H1 (cell line): ENCODE results near the gene TUG1. TPM values are rescaled to one million over a fixed set of nuclear protein-coding genes. Genes with fewer than 3 reads are reported as not detected.

ENCODE experiments used
- CTCF ChIA-PET: fragments of 300-600 bp; sonication (Branson Sonifier 250); formaldehyde crosslinking; loops from one replicate; lab custom pipeline; 2021; ENCODE audit not compliant: partially characterized antibody; lab: Charles Lee
- POLR2A ChIA-PET: fragments of 300-600 bp; sonication (Branson Sonifier 250); formaldehyde crosslinking; loops from one replicate; lab custom pipeline; 2021; ENCODE audit warnings: inconsistent platforms; ENCODE audit not compliant: partially characterized antibody; lab: Charles Lee
- DNase-seq, 2 experiments: peaks; one replicate each; pipeline versions ENCODE4 v3.0.0 to v3.0.0-alpha.2; 2010 to 2022; ENCODE audit warnings: low spot score in 2 of 2, low read depth in 1 of 2, mixed read lengths in 1 of 2
- FAIRE-seq: peaks from 2 replicates; lab custom pipeline; 2011; peaks lifted over from hg19 to GRCh38; lab: Jason Lieb, UNC
- H2AFZ ChIP-seq: 2 replicates; pipeline ENCODE4 v1.8.1; 2012; ENCODE audit warnings: low read length, inconsistent platforms
- H2AK5ac ChIP-seq: 2 replicates; pipeline ENCODE4 v1.6.1; 2013; ENCODE audit warnings: low read depth, low read length
- H2BK120ac ChIP-seq: replicated peaks from 2 replicates; pipeline ENCODE3; 2013; ENCODE audit warnings: low read depth, low read length, inconsistent platforms
- H2BK12ac ChIP-seq: 2 replicates; pipeline ENCODE4 v1.6.1; 2013; ENCODE audit warnings: low read depth, low read length
- H2BK15ac ChIP-seq: 2 replicates; pipeline ENCODE4 v1.6.1; 2013; ENCODE audit warnings: low read length
- H2BK20ac ChIP-seq: 2 replicates; pipeline ENCODE4 v1.6.1; 2013; ENCODE audit warnings: low read length
- H2BK5ac ChIP-seq: 2 replicates; pipeline ENCODE4 v1.6.1; 2013; ENCODE audit warnings: low read depth, low read length
- H3K14ac ChIP-seq: 2 replicates; pipeline ENCODE4 v1.6.1; 2013; ENCODE audit warnings: inconsistent platforms; ENCODE audit not compliant: insufficient read length
- H3K18ac ChIP-seq: 2 replicates; pipeline ENCODE4 v1.6.1; 2013; ENCODE audit warnings: low read length; ENCODE audit errors: extremely low read depth
- H3K23ac ChIP-seq: 2 replicates; pipeline ENCODE4 v1.6.1; 2013; ENCODE audit warnings: inconsistent platforms; ENCODE audit not compliant: insufficient read length
- H3K23me2 ChIP-seq: 2 replicates; pipeline ENCODE4 v1.6.1; 2013; ENCODE audit warnings: low read depth, low read length
- H3K27ac ChIP-seq: 2 replicates; pipeline ENCODE4 v1.6.1; 2011; ENCODE audit warnings: low read depth, low read length, inconsistent platforms
- H3K27me3 ChIP-seq, 4 experiments: replicated peaks in 1 of 4; 1 replicate in 1 of 4; 2 replicates in 3 of 4; pipeline versions ENCODE4 v1.6.1 to v1.8.1; 2011 to 2013; ENCODE audit warnings: low read length in 3 of 4, mild to moderate bottlenecking in 3 of 4, inconsistent platforms in 2 of 4, mixed read lengths in 2 of 4, moderate library complexity in 1 of 4; ENCODE audit not compliant: control insufficient read depth in 3 of 4, insufficient read depth in 3 of 4; ENCODE audit errors: extremely low read depth in 1 of 4
- H3K36me3 ChIP-seq, 4 experiments: 2 replicates each; pipeline versions ENCODE4 v1.6.1 to v1.8.1; 2011 to 2013; ENCODE audit warnings: mild to moderate bottlenecking in 4 of 4, low read length in 3 of 4, moderate library complexity in 2 of 4, control low read depth in 1 of 4, inconsistent platforms in 1 of 4; ENCODE audit not compliant: insufficient read depth in 4 of 4, control insufficient read depth in 2 of 4
- H3K4ac ChIP-seq: replicated peaks from 2 replicates; pipeline ENCODE3; 2013; ENCODE audit warnings: low read length, low read depth, mixed read lengths, inconsistent platforms; ENCODE audit not compliant: insufficient read length
- H3K4me1 ChIP-seq, 4 experiments: replicated peaks in 1 of 4; 1 replicate in 1 of 4; 2 replicates in 3 of 4; pipeline versions ENCODE4 v1.6.1 to v1.8.1; 2011 to 2013; ENCODE audit warnings: low read length in 3 of 4, inconsistent platforms in 2 of 4, mixed read lengths in 1 of 4; ENCODE audit not compliant: insufficient read depth in 4 of 4, control insufficient read depth in 3 of 4
- H3K4me2 ChIP-seq, 2 experiments: 2 replicates each; pipeline versions ENCODE4 v1.6.1 to v1.8.1; 2011 to 2013; ENCODE audit warnings: low read depth in 2 of 2, low read length in 2 of 2, control low read depth in 1 of 2, inconsistent platforms in 1 of 2, mild to moderate bottlenecking in 1 of 2; ENCODE audit not compliant: insufficient read depth in 1 of 2
- H3K4me3 ChIP-seq, 4 experiments: fragments of 200-600, 300-600 bp in 1 of 4; sonication (generic), shearing (Covaris generic), sonication (Bioruptor Twin) in 1 of 4; 2 replicates each; pipeline versions ENCODE4 v1.5.1 to v1.8.1; 2011 to 2016; ENCODE audit warnings: low read length in 4 of 4, low read depth in 3 of 4, control low read depth in 2 of 4, inconsistent platforms in 2 of 4, mild to moderate bottlenecking in 2 of 4, mixed read lengths in 1 of 4, moderate library complexity in 1 of 4; ENCODE audit not compliant: insufficient read depth in 2 of 4; ENCODE audit errors: extremely low read depth in 1 of 4
- H3K56ac ChIP-seq: replicated peaks from 2 replicates; pipeline ENCODE3; 2013; ENCODE audit warnings: low read depth, mild to moderate bottlenecking, mixed read lengths, low read length, inconsistent platforms; ENCODE audit not compliant: insufficient read length
- H3K79me1 ChIP-seq: 2 replicates; pipeline ENCODE4 v1.6.1; 2013; ENCODE audit warnings: low read depth, low read length, control low read depth
- H3K79me2 ChIP-seq, 2 experiments: 2 replicates each; pipeline versions ENCODE4 v1.6.1 to v1.8.1; 2012 to 2013; ENCODE audit warnings: low read length in 2 of 2, mild to moderate bottlenecking in 2 of 2, inconsistent platforms in 1 of 2; ENCODE audit not compliant: insufficient read depth in 2 of 2, control insufficient read depth in 1 of 2
- H3K9ac ChIP-seq, 4 experiments: replicated peaks in 1 of 4; 1 replicate in 1 of 4; 2 replicates in 3 of 4; pipeline versions ENCODE4 v1.6.1 to v1.8.1; 2011 to 2013; ENCODE audit warnings: low read depth in 3 of 4, low read length in 3 of 4, control low read depth in 2 of 4, mild to moderate bottlenecking in 2 of 4, moderate library complexity in 2 of 4, inconsistent platforms in 1 of 4; ENCODE audit errors: extremely low read depth in 1 of 4
- H3K9me3 ChIP-seq, 2 experiments: 2 replicates each; pipeline versions ENCODE4 v1.6.1 to v1.8.1; 2012 to 2013; ENCODE audit warnings: mild to moderate bottlenecking in 2 of 2, moderate library complexity in 2 of 2, control low read depth in 1 of 2, inconsistent platforms in 1 of 2, low read depth in 1 of 2, low read length in 1 of 2, mixed read lengths in 1 of 2; ENCODE audit not compliant: insufficient read depth in 2 of 2
- H4K20me1 ChIP-seq, 2 experiments: replicated peaks in 1 of 2; 2 replicates each; pipeline versions ENCODE3 to v1.8.1; 2011 to 2013; ENCODE audit warnings: inconsistent platforms in 2 of 2, low read length in 2 of 2, mild to moderate bottlenecking in 1 of 2; ENCODE audit not compliant: insufficient read depth in 2 of 2, control insufficient read depth in 1 of 2
- H4K5ac ChIP-seq: 2 replicates; pipeline ENCODE4 v1.6.1; 2013; ENCODE audit warnings: low read length, low read depth, mixed read lengths, inconsistent platforms; ENCODE audit not compliant: insufficient read length
- H4K8ac ChIP-seq: 2 replicates; pipeline ENCODE4 v1.8.0; 2013; ENCODE audit warnings: mild to moderate bottlenecking, moderate library complexity, low read length, inconsistent platforms; ENCODE audit not compliant: insufficient read depth; ENCODE audit errors: extremely low read depth
- H4K91ac ChIP-seq: replicated peaks from 2 replicates; pipeline ENCODE3; 2013; ENCODE audit warnings: low read length, mixed read lengths, inconsistent platforms; ENCODE audit not compliant: insufficient read length
- BACH1 ChIP-seq: IDR thresholded peaks from 2 replicates; pipeline ENCODE4 v1.6.1; 2012; ENCODE audit warnings: low read length, improper control_type of control experiment
- BCL11A ChIP-seq, 2 experiments: IDR thresholded peaks; one replicate each; pipeline ENCODE4 v1.6.1; 2011; ENCODE audit warnings: low read depth in 2 of 2, low read length in 2 of 2, mild to moderate bottlenecking in 2 of 2
- BRCA1 ChIP-seq: IDR thresholded peaks from 2 replicates; pipeline ENCODE4 v1.6.1; 2012; ENCODE audit warnings: low read depth, low read length, improper control_type of control experiment
- JUN ChIP-seq: IDR thresholded peaks from 2 replicates; pipeline ENCODE4 v1.6.1; 2011; ENCODE audit warnings: low read depth, mild to moderate bottlenecking, improper control_type of control experiment, low read length
- KDM1A ChIP-seq: fragments of 200-600, 300-600 bp; sonication (generic); IDR thresholded peaks from 2 replicates; pipeline ENCODE4 v1.7.1; 2016; ENCODE audit warnings: mild to moderate bottlenecking, low read length, borderline replicate concordance
- RFX5 ChIP-seq: IDR thresholded peaks from 2 replicates; pipeline ENCODE4 v1.6.1; 2011; ENCODE audit warnings: low read depth, low read length, improper control_type of control experiment, borderline replicate concordance
- RXRA ChIP-seq: IDR thresholded peaks from 2 replicates; pipeline ENCODE4 v1.6.1; 2011; ENCODE audit warnings: low read depth, mild to moderate bottlenecking, low read length, moderate library complexity; ENCODE audit not compliant: insufficient read depth
- SIX5 ChIP-seq: IDR thresholded peaks from 2 replicates; pipeline ENCODE4 v1.6.1; 2011; ENCODE audit warnings: mild to moderate bottlenecking, low read depth, low read length
- TAF1 ChIP-seq: IDR thresholded peaks from 2 replicates; pipeline ENCODE4 v1.6.1; 2011; ENCODE audit warnings: mild to moderate bottlenecking, low read depth, low read length
- whole genome bisulfite sequencing, 2 experiments: shearing (Covaris generic) in 1 of 2; methylation state at CpG; one replicate each; pipeline versions ENCODE4 v1.1.6 to v1.1.7; 2013 to 2015; ENCODE audit warnings: low lambda C conversion rate in 2 of 2, mixed read lengths in 2 of 2, inconsistent platforms in 1 of 2, low coverage in 1 of 2, missing lambda C conversion rate in 1 of 2; ENCODE audit not compliant: insufficient replicate concordance in 2 of 2, insufficient coverage in 1 of 2, insufficient read length in 1 of 2; ENCODE audit errors: extremely low coverage in 1 of 2, missing lambda C conversion rate in 1 of 2; 5-methylcytosine and 5-hydroxymethylcytosine counted together
- polyA plus RNA-seq, 7 experiments: library from polyadenylated mRNA; depleted of rRNA in 3 of 7; stranded (reverse) in 5 of 7; unstranded in 2 of 7; fragments of >200 nt in 5 of 7; fragments of 200-250 nt in 2 of 7; gene quantifications; 1 replicate in 5 of 7; 2 replicates in 1 of 7; 4 replicates in 1 of 7; pipeline versions ENCODE4 v1.2.1 to v1.2.3, GENCODE V29; 2011 to 2013; ENCODE audit warnings: missing spikeins in 2 of 7, mixed read lengths in 2 of 7
- total RNA-seq: library from RNA; stranded (reverse); fragmentation: NEBNext Ultra II Directional; extraction: Animal tissue kit (Norgen Biotek cat#: 25700); gene quantifications from 2 replicates; pipeline ENCODE4 v1.2.1, GENCODE V29; 2021
- TF ChIP-seq, protein P1 (sequence below): IDR thresholded peaks from 2 replicates; pipeline ENCODE4 v1.6.1; 2011; ENCODE audit warnings: low read depth, mild to moderate bottlenecking, low read length; ENCODE audit not compliant: insufficient read depth

TUG1 gene
- total and polyA plus RNA-seq, 2 of the 8 experiments (the other 6 are each of a cell fraction or from before 2014, with no cell fraction given), result 119 to 129 TPM

DNA sequence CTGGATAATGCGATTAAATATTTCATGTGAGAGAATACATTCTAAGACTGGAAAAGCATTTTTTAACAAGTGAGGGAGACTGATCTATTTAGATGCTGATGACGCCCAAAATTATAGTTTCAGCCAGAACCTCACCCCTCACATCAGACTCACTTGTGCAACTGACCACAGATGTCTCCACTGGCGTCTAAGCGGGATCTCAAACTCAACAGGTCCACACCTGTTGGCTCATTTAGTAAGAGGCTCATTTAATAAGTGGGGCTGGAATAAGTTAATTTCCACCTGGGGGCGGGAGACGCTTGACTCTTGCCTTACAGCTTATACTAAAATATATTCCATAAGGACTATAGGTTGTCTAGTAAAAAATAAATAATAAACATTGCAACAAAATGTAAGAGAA lies 48.0 kb upstream of the TUG1 start:
- no peak overlapping the region for H2AK5ac ChIP-seq
- no peak overlapping the region for H3K56ac ChIP-seq
- no peak overlapping the region for H2BK12ac ChIP-seq
- H3K36me3 ChIP-seq, result peaks cover 5 to 29% (median 15%) of the 10 kb centered on the region in 4 experiments
- H3K23me2 ChIP-seq, result no peaks in the 10 kb centered on the region
- no peak overlapping the region for H4K8ac ChIP-seq
- no peak overlapping the region for H3K4me2 ChIP-seq
- POLR2A ChIA-PET, result interaction anchor here (0.7 to 1.7 kb wide), 8 partner anchors 47 to 238 kb away, joined by 3 to 7 read pairs (median 4); partner anchors contain the start of genes MORC2 and TUG1
- no peak overlapping the region for H3K27ac ChIP-seq
- no peak overlapping the region for H2BK20ac ChIP-seq
- peaks cover 0 to 2% of the 10 kb centered on the region in 2 experiments for H4K20me1 ChIP-seq
- no peak for TF ChIP-seq BRCA1
- TF ChIP-seq RXRA, result no peak
- no peak for TF ChIP-seq BCL11A (IDR thresholded peaks at IDR 0.05; ENCODE audit: low read depth in 2 of 2, low read length in 2 of 2)
- no peak for TF ChIP-seq JUN
- TF ChIP-seq, protein P1, sequence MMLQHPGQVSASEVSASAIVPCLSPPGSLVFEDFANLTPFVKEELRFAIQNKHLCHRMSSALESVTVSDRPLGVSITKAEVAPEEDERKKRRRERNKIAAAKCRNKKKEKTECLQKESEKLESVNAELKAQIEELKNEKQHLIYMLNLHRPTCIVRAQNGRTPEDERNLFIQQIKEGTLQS, result no peak
- no peak for TF ChIP-seq TAF1
- TF ChIP-seq RFX5, result no peak
- TF ChIP-seq SIX5, result no peak
- no peak for TF ChIP-seq BACH1
- TF ChIP-seq KDM1A, result no peak
- no peaks in the 10 kb centered on the region for H3K4me1 ChIP-seq
- DNase-seq, result peak in 1 of 2 experiments; percentile 31
- H2BK120ac ChIP-seq, result no peak overlapping the region
- H3K4ac ChIP-seq, result no peak overlapping the region
- WGBS, 2 experiments, result 83% methylated on average over 6 of the region's 6 CpGs; no CpG with 5 or more reads in 1 of the 2 experiments
- H2AFZ ChIP-seq, result no peak overlapping the region
- FAIRE-seq, result no peak
- no peak overlapping the region for H3K4me3 ChIP-seq
- H3K9me3 ChIP-seq, result no peaks in the 10 kb centered on the region
- no peak overlapping the region for H3K14ac ChIP-seq
- CTCF ChIA-PET, result interaction anchor here (0.8 to 6.2 kb wide), 11 partner anchors 10 to 191 kb away, joined by 3 to 58 read pairs (median 8); no protein-coding TSS in a partner anchor
- H3K79me2 ChIP-seq, result no peaks in the 10 kb centered on the region
- H3K23ac ChIP-seq, result no peak overlapping the region
- no peak overlapping the region for H4K5ac ChIP-seq
- H3K27me3 ChIP-seq, result no peaks in the 10 kb centered on the region
- H4K91ac ChIP-seq, result no peak overlapping the region
- H3K18ac ChIP-seq, result no peak overlapping the region
- H2BK15ac ChIP-seq, result no peak overlapping the region
- H2BK5ac ChIP-seq, result no peak overlapping the region
- no peaks in the 10 kb centered on the region; the same call in 1 of the 2 replicates for H3K79me1 ChIP-seq
- H3K9ac ChIP-seq, result no peak overlapping the region
